HL-60 (cell line): ENCODE results near the gene PTGDS.

Experiments used
- CTCF ChIP-seq: IDR thresholded peaks from one replicate; pipeline ENCODE4 v1.5.1; 2011; ENCODE audit warnings: low read length, control low read depth, inconsistent platforms; ENCODE audit not compliant: insufficient read depth
- GABPA ChIP-seq: IDR thresholded peaks from 2 replicates; pipeline ENCODE4 v1.6.1; 2012; ENCODE audit warnings: low read depth
- POLR2AphosphoS5 ChIP-seq: IDR thresholded peaks from 2 replicates; pipeline ENCODE4 v1.6.1; 2012; ENCODE audit warnings: low read depth

- TF ChIP-seq CTCF (peak; percentile 81), GABPA (no peak), POLR2AphosphoS5 (no peak)
Observed at GRCh38 chr9:136944519-136945332, 32.6 kb upstream of the PTGDS start, which contains the start of the genes C8G and FBXW5.
